Measurements from ENCODE around the gene PFN3.
A peak's percentile ranks its signal among the peaks of the same experiment; 100 is the strongest.

PFN3 gene

GRCh38 chr5:177359451-177359851, 41.0 kb downstream of the PFN3 start:
- DNase-seq = no peak

GRCh38 chr5:177358370-177358819, 42.1 kb downstream of the PFN3 start:
- DNase-seq = no peak

GRCh38 chr5:177357459-177358351, 42.8 kb downstream of the PFN3 start, which contains the start of gene RGS14:
Gene RGS14, plus strand, starts transcription at chr5:177357924. Its CDS starts 101 bp downstream, at chr5:177358025.
- peak; percentile 54 to 60 for DNase-seq

- no peak for DNase-seq
Observed at GRCh38 chr5:177357146-177357458, 43.4 kb downstream of the PFN3 start.

GRCh38 chr5:177356746-177357145, 43.7 kb downstream of the PFN3 start:
- peak in 1 of 2 experiments; percentile 19 for DNase-seq

- DNase-seq = no peak
Observed at GRCh38 chr5:177355868-177356168, 44.6 kb downstream of the PFN3 start.

- no peak for DNase-seq
Observed at GRCh38 chr5:177355162-177355867, 45.1 kb downstream of the PFN3 start.

GRCh38 chr5:177354711-177355110, 45.8 kb downstream of the PFN3 start:
- no peak for DNase-seq

- no peak for DNase-seq
Observed at GRCh38 chr5:177354256-177354655, 46.2 kb downstream of the PFN3 start.

- DNase-seq = no peak
Observed at GRCh38 chr5:177353093-177353492, 47.4 kb downstream of the PFN3 start.

- peak; percentile 93 for DNase-seq
Observed at GRCh38 chr5:177351392-177352329, 48.8 kb downstream of the PFN3 start, which contains the start of gene LMAN2. Gene LMAN2, minus strand, starts transcription at chr5:177351668. Its CDS starts 21 bp downstream, at chr5:177351647.

- no peak for DNase-seq
Observed at GRCh38 chr5:177350776-177351391, 49.6 kb downstream of the PFN3 start.
